ENCODE measurements around the gene CDCA5. TPM values are rescaled to one million over a fixed set of nuclear protein-coding genes. Genes with fewer than 3 reads are reported as not detected.

CDCA5 gene
- total RNA-seq, 1 experiment from 2014 or later = 92.9 TPM

DNA sequence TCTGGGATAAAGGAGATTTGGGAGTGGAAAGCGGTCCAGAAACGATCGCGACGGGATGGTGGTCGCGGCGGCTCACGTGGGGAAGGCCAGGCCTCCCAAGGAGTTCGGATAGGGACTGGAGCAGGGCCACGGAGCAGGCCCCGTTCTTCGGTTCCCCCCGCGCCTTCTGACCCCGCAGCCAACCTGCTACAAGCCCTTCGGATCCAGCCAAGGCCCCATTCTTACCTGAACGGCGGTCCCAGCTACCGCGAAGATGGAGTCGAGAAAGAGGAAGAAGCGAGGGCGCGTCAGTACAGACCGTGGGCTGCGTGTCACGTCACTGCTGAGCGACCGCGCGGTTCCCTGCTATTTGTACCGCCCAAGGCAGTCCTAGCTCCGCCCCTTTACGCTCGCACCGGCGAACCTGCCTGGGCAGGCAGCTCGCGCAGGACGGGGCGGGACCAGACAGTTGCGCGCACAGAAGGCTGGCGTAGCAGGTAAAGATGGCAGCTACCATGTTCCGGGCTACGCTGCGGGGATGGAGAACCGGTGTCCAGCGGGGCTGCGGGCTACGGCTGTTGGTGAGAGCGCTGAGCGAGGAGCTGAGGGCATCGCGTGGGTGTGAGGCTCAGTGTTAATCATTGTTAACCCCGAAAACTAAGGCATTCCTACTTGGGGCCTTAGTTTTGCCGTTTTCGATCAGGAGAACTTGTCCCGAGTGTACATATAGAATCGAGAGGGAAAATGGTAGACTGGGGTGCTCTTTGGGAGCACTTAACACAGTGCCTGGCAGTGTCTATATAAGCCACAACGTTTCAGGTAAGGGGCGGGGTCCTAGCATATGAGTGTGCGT lies 38.2 kb upstream of the CDCA5 start, which contains the start of the genes FAU and MRPL49:
TSS of gene FAU (minus strand) at position 270 of the 832 bp plus-strand sequence. CDS start 321 bp downstream, outside the sequence.
TSS of gene MRPL49 (plus strand) at position 457 of the 832 bp plus-strand sequence. CDS start at position 483, 26 bp downstream.
- H3K36me3 ChIP-seq (ENCODE audit: control insufficient read depth, insufficient read depth, low read length) = peaks cover 24% of the 10 kb centered on the region

DNA sequence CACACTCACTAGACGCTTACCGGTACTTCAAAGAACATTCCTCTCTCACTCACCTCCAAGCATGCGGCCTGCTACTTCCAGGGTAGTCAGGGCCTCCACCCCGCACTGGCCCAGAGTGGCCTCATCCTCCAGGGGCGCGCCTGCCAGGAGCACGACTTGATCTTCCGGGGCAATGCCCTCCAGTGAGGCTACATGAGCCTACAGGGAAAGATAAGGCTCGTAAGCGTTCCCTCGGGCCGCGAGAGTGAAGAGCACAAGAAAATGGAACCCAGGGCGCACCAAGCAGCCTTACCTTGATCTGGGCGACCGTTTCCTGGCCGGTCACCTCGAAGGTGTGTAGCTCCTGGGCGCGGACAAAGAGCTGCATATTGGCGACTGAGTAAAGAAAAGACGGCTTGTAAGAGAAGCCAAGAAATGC lies 37.6 kb upstream of the CDCA5 start:
- H3K27ac ChIP-seq (ENCODE audit: low read length) = peak overlapping the region; percentile 99
- BruUV-seq (replicated peaks) = no TSS peak
- H3K4me3 ChIP-seq (ENCODE audit: low read depth in 2 of 2, low read length in 2 of 2) = peak overlapping the region; percentile 70 to 96
- H3K4me1 ChIP-seq (ENCODE audit: control insufficient read depth, insufficient read depth, low read length) = peaks cover 17% of the 10 kb centered on the region
- no peaks in the 10 kb centered on the region for H3K9me3 ChIP-seq (ENCODE audit: control insufficient read depth, insufficient read depth, low read depth, low read length)
- no peaks in the 10 kb centered on the region for H3K27me3 ChIP-seq (ENCODE audit: control insufficient read depth, insufficient read depth, low read length)
- no peak for DNase-seq (ENCODE audit: low read depth, low spot score)
- intact Hi-C loops (cut with micrococcal nuclease; ENCODE audit: unreplicated experiment) = no loop called here
- peaks cover 23% of the 10 kb centered on the region for H3K36me3 ChIP-seq (ENCODE audit: control insufficient read depth, insufficient read depth, low read length)
- in situ Hi-C loops (cut with HindIII; ENCODE audit: low pct_unique_long_range_greater_than_20kb, low sequenced_read_pairs) = no loop called here
- POLR2A ChIA-PET = interaction anchor here (2.4 kb wide), 1 partner anchor 13 kb away, joined by 10 read pairs; the partner anchor contains the start of gene SYVN1
- ATAC-seq = no peak
- no peak for TF ChIP-seq POLR2AphosphoS5 (IDR thresholded peaks at IDR 0.05; ENCODE audit: low read depth, low read length)
- TF ChIP-seq, protein P1, sequence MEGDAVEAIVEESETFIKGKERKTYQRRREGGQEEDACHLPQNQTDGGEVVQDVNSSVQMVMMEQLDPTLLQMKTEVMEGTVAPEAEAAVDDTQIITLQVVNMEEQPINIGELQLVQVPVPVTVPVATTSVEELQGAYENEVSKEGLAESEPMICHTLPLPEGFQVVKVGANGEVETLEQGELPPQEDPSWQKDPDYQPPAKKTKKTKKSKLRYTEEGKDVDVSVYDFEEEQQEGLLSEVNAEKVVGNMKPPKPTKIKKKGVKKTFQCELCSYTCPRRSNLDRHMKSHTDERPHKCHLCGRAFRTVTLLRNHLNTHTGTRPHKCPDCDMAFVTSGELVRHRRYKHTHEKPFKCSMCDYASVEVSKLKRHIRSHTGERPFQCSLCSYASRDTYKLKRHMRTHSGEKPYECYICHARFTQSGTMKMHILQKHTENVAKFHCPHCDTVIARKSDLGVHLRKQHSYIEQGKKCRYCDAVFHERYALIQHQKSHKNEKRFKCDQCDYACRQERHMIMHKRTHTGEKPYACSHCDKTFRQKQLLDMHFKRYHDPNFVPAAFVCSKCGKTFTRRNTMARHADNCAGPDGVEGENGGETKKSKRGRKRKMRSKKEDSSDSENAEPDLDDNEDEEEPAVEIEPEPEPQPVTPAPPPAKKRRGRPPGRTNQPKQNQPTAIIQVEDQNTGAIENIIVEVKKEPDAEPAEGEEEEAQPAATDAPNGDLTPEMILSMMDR (IDR thresholded peaks at IDR 0.05) = no peak
- no peak for TF ChIP-seq TCF7L2 (IDR thresholded peaks at IDR 0.05; ENCODE audit: low read depth, low read length)
- TF ChIP-seq SIN3A (IDR thresholded peaks at IDR 0.05; ENCODE audit: borderline replicate concordance, insufficient read depth, low read depth, low read length) = no peak
- TF ChIP-seq, protein P2, sequence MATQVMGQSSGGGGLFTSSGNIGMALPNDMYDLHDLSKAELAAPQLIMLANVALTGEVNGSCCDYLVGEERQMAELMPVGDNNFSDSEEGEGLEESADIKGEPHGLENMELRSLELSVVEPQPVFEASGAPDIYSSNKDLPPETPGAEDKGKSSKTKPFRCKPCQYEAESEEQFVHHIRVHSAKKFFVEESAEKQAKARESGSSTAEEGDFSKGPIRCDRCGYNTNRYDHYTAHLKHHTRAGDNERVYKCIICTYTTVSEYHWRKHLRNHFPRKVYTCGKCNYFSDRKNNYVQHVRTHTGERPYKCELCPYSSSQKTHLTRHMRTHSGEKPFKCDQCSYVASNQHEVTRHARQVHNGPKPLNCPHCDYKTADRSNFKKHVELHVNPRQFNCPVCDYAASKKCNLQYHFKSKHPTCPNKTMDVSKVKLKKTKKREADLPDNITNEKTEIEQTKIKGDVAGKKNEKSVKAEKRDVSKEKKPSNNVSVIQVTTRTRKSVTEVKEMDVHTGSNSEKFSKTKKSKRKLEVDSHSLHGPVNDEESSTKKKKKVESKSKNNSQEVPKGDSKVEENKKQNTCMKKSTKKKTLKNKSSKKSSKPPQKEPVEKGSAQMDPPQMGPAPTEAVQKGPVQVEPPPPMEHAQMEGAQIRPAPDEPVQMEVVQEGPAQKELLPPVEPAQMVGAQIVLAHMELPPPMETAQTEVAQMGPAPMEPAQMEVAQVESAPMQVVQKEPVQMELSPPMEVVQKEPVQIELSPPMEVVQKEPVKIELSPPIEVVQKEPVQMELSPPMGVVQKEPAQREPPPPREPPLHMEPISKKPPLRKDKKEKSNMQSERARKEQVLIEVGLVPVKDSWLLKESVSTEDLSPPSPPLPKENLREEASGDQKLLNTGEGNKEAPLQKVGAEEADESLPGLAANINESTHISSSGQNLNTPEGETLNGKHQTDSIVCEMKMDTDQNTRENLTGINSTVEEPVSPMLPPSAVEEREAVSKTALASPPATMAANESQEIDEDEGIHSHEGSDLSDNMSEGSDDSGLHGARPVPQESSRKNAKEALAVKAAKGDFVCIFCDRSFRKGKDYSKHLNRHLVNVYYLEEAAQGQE (IDR thresholded peaks at IDR 0.05; ENCODE audit: insufficient read depth in 1 of 2, low read depth in 2 of 2, low read length in 1 of 2) = no peak
- CTCF ChIA-PET = interaction anchor here (1.1 kb wide), 1 partner anchor 10 kb away, joined by 3 read pairs; the partner anchor contains the start of gene TM7SF2

More for the DNA sequence above, 38.2 kb upstream of the CDCA5 start, which contains the start of the genes FAU and MRPL49:
- H3K9me3 ChIP-seq (ENCODE audit: control insufficient read depth, insufficient read depth, low read depth, low read length) = no peaks in the 10 kb centered on the region
- POLR2A ChIA-PET = interaction anchor here (0.6 to 2.4 kb wide), 2 partner anchors 13 to 224 kb away, joined by 3 to 10 read pairs; partner anchors contain the start of gene SYVN1
- H3K4me3 ChIP-seq (ENCODE audit: low read depth in 2 of 2, low read length in 2 of 2) = peak within 1 kb of the TSS; percentile 70 to 96
- CTCF ChIA-PET = interaction anchor here (0.6 to 1.1 kb wide), 7 partner anchors 10 to 287 kb away, joined by 3 to 7 read pairs (median 6); partner anchors contain the start of genes CDC42EP2, SNX15 and TM7SF2
- in situ Hi-C loops (cut with HindIII; ENCODE audit: low pct_unique_long_range_greater_than_20kb, low sequenced_read_pairs) (no loop called here), intact Hi-C loops (cut with micrococcal nuclease; ENCODE audit: unreplicated experiment) (no loop called here)
- H3K4me1 ChIP-seq (ENCODE audit: control insufficient read depth, insufficient read depth, low read length) = peaks cover 15% of the 10 kb centered on the region
- no peaks in the 10 kb centered on the region for H3K27me3 ChIP-seq (ENCODE audit: control insufficient read depth, insufficient read depth, low read length)
- TSS peak; percentile 87 for BruUV-seq (replicated peaks)
- ATAC-seq = peak; percentile 91
- DNase-seq (ENCODE audit: low read depth, low spot score) = peak; percentile 94
- TF ChIP-seq SIN3A (IDR thresholded peaks at IDR 0.05; ENCODE audit: borderline replicate concordance, insufficient read depth, low read depth, low read length) (peak; percentile 93), POLR2AphosphoS5 (IDR thresholded peaks at IDR 0.05; ENCODE audit: low read depth, low read length) (peak; percentile 98), TCF7L2 (IDR thresholded peaks at IDR 0.05; ENCODE audit: low read depth, low read length) (0 out of 2 replicates have a peak, but pooled peaks have one; percentile 41)
- TF ChIP-seq, protein P1 (IDR thresholded peaks at IDR 0.05) = no peak
- TF ChIP-seq, protein P2 (IDR thresholded peaks at IDR 0.05; ENCODE audit: insufficient read depth in 1 of 2, low read depth in 2 of 2, low read length in 1 of 2) = no peak
- H3K27ac ChIP-seq (ENCODE audit: low read length) = peak within 1 kb of the TSS; percentile 99

Data from Panc1 (cell line).